Fibroblast of peridontal ligament (primary cell): Measurements from ENCODE around the gene CCDC27.
"Not testable (repeated sequence)": the region's sequence is repeated elsewhere in the genome, so short reads cannot be mapped to it uniquely, and the experiment has no call there.

Experiments used
- DNase-seq: peaks from one replicate; pipeline ENCODE4 v3.0.0-alpha.2; 2010; ENCODE audit errors: extremely low read depth

CCDC27 gene

DNA sequence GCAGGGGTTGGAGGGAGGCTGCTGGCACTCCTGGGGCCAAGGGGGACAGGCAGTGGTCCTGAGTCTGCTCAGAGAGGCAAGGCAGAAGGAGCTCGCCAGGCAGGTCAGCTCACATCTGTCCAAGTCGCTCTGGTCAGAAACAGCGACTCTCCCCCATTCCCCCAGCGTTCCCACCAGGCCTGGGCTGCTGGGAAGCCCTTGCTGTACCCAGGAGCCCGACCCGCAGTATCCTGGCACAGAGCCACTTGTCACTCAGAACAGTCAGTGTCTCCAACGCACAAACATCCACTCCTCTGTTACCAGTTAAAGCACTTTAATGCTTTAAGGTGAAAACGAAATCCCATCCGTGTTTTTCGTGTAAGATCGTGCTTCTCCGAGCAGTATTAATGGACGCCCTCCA lies 16.6 kb upstream of the CCDC27 start:
- DNase-seq, result peak; percentile 12

DNA sequence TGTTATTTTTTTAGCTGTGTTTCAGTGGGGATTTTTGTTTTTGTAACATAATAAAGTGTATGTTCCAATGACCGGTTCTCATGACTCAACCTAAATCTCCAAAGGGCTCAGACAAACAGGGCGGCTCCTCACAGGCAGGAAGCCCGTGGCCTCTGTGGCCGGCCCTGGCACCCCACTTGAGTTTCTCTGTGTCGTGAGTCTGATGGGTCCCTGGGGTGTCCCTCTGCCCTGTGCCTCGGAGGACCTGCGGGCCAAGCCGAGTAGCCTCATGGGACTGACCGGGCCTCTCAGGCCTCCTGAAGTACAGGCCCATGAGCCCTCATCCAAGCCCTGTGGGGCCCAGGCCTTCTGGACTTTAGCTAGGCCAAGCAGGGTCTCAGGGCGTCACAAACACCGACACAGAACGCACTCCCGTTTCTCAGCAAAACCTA lies 16.1 kb upstream of the CCDC27 start:
- DNase-seq, result no peak

DNA sequence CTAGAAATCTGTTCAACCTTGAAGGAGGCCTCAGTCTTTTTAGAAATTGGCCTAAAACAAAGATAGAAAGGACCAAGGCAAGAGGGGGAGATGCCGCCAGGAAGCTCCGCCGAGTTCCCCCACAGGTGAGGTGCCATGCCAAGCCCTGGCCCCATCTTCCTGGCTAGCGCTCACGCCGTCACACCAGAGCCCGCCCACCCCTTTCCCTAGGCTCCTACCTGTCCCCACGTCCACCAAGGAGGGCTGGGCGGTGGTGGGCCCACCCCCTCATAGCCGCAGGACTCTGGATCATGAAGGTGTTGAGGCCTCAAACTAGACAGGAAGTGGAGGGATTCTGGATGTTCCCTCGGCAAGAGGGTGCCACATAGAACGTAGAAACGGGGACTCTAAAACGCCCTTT lies 15.5 kb upstream of the CCDC27 start:
- DNase-seq, result no peak

GRCh38 chr1:3738943-3739342 lies 13.3 kb upstream of the CCDC27 start:
- DNase-seq, result no peak

- no peak for DNase-seq
Observed at GRCh38 chr1:3740042-3740441, 12.2 kb upstream of the CCDC27 start.

- DNase-seq, result no peak
Observed at GRCh38 chr1:3740752-3741151, 11.5 kb upstream of the CCDC27 start.

DNA sequence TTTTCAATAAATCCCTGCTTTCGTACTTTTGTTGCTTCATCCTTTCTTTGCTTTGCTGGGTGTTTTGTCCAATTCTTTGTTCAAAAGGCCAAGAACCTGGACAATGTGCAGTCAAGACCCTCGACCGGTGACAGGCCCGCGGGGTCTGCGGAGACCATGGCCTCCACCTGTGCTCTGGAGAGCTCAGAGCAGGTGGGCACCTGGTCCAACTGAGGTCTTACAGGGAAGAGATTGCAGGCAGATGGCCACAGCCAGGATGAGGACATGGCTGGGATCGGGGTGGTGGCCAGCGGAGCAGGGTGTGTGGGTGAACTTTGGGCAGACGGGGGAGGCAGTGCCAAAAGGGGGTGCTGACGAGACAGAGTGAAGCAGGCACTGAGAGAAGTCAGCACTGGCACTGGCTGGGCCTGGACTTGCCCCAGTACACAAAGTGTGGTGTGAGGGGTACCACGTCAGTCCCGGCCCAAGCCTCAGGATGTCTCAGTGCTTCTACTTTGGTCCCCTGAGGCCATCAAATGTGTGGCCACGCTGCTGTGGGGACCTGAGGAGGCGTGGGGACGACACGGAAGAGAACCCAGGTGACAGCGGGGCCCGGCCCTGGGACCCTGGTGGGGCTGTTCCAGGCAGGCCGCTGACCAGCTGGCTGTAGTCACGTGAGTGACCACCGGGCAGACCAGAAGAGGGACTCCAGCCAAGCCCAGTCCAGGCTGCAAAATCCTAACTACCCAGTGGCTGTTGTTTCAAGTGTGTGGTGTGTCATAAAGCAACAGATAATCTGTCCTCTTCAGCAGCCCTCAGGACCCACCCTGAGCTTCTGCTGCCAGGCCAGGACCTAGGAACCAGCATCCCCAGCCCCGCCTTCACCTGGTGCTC lies 10.4 kb upstream of the CCDC27 start:
- DNase-seq, result no peak

GRCh38 chr1:3742439-3743298 lies 9.6 kb upstream of the CCDC27 start:
- DNase-seq, result no peak

DNA sequence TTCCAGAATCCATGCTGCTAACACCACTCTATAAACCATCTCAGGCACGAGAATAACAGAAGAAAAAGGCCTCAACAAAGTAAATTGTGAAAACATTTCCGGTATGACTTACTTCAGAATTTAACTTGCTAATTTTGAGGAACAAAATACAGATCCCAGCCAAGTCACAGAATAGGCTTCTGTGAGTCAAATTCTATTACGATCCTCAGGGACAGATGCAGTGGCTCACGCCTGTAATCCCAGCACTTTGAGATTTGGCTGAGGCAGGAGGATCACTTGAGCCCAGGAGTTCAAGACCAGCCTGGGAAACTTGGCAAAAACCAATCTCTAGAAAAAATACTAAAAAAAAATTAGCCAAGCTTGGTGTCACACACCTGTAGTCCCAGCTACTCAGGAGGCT lies 8.8 kb upstream of the CCDC27 start:
- DNase-seq, result no peak

GRCh38 chr1:3743826-3744225 lies 8.4 kb upstream of the CCDC27 start:
- no peak for DNase-seq

- no peak for DNase-seq
Observed at GRCh38 chr1:3744646-3745045, 7.6 kb upstream of the CCDC27 start.

DNA sequence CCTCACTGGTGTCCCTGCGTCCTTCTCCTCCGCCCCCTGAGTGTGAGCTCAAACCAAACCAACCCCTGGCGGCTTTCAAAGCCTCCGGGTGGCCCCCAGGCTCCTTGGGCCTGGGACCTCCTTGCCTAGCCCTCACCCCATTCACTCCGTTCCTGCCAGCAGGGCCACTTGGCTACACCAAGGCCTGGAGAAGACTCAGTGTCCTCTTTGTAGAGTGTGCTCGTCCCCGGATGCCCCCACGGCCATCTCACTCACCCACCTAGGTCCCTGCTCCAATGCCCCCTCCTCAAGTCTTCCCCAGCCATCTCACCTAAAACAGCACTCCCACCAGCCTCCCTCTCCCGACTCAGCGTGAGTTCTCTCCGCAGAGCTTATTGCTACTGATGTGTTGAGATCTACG lies 7.2 kb upstream of the CCDC27 start:
- DNase-seq, result no peak

DNA sequence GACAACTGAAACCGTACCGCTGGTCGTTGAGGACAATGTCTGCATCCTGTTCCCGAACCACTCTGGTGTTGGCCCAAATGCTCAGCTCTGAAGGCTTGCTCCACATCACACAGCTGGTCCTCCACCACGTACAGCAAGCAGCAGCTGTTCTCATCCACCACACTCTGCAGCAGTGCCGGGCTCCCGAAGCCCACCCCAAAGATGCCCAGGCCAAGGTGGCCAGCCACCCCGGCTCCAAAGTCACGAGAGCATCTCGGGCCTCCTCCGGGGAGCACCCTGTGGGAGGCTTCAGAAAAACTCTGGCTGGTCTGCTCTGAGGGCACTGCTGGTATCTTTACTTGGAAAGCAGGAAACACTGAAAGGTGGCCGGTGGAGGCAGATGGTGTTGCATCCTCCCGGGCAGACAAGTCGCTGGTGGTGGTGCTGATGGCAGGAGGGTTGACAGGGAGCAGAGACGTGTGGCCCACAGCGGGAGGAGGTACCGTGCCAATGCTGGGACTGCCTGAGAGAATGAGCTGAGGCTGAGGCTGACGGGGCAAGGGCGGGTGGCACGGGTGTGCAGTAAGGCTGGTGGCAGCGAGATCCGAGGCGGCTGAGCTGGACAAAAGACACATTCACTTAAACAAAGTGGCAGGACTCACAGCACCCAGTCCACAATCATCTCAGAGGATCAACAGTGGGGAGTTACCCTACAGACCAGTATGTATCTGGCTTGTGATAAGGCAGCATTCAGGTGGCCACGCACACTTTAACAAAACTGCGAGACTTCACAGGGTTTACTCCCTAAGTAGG lies 6.5 kb upstream of the CCDC27 start:
- no peak for DNase-seq

DNA sequence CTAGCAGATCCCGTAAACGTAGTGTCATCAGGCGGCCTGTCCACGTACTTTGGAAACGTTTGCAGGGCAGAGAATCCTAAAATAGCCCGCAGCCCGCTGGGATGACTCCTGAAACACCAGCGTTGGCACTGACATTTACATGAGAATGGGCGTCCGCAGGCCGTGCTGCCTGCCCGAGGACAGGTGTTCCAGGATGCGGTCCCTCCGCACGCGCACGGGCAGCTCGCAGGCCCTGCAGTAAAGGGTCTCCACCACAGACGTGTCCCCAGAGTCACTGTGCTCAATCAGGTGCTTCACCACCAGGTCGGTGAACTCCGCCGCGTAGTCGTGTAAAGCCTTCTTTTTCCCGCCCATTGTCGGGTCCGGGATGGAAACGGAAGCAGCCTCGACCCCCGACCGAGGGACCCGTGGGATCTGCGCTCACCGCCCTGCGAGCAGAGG lies 5.8 kb upstream of the CCDC27 start:
- DNase-seq, result no peak

- peak; percentile 66 for DNase-seq
Observed at GRCh38 chr1:3746830-3747521, 5.3 kb upstream of the CCDC27 start.

GRCh38 chr1:3747522-3747848 lies 4.8 kb upstream of the CCDC27 start:
- DNase-seq, result no peak

GRCh38 chr1:3747903-3748302 lies 4.3 kb upstream of the CCDC27 start:
- no peak for DNase-seq

- DNase-seq, result not testable (repeated sequence)
Observed at GRCh38 chr1:3748316-3748900, 3.8 kb upstream of the CCDC27 start.

DNA sequence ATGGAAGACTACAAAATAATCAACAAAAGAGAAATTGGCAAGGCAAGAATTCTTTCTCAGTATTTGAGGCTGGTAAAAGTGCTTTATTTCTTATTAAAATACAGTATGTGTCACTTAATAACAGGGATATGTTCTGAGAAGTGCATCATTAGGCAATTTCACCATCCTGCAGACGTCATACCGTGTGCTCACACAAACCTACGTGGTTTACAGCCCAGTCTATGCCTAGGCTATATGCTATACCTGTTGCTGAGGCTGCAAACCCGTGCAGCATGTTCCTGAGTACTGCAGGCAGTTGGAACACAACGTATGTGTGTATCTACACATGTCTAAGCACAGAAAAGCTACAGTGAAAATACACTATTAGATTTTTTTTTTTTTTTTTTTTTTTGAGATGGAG lies 2.7 kb upstream of the CCDC27 start:
- DNase-seq, result no peak

DNA sequence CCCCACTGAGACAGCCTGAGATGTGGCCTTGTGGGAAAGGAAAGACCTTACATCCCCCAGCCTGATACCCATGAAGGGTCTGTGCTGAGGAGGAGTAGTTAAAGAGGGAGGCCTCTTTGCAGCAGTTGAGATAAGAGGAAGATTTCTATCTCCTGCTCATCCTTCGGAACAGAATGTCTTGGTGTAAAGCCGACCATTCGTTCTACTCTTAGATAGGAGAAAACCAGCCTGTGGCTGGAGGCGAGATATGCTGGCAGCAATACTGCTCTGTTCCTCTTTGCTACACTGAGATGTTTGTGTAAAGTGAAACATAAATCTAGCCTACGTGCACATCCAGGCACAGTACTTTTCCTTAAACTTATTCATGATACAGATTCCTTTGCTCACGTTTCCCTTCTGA lies 1.5 kb upstream of the CCDC27 start:
- DNase-seq, result no peak
